SK-N-SH treated with all-trans-retinoic acid at 6 μM for 48 hours (cell line): ENCODE measurements around the gene DHX34.

Experiments used
- ESRRG ChIP-seq: fragments of 250-450 bp; sonication (Bioruptor Pico); IDR thresholded peaks from 2 replicates; pipeline ENCODE4 v1.6.1; 2021; ENCODE audit warnings: mild to moderate bottlenecking
- PPARA ChIP-seq: fragments of 250-450 bp; sonication (Bioruptor Pico); IDR thresholded peaks from 2 replicates; pipeline ENCODE4 v1.5.0; 2020; ENCODE audit warnings: mild to moderate bottlenecking, borderline replicate concordance
- SNAI2 ChIP-seq: fragments of 250-450 bp; sonication (Bioruptor Pico); IDR thresholded peaks from 2 replicates; pipeline ENCODE4 v1.5.0; 2020; ENCODE audit warnings: mild to moderate bottlenecking, moderate library complexity
- ZFP3 ChIP-seq: fragments of 250-450 bp; sonication (Bioruptor Pico); IDR thresholded peaks from 2 replicates; pipeline ENCODE4 v1.5.0; 2020; ENCODE audit warnings: mild to moderate bottlenecking, moderate library complexity
- ZFP30 ChIP-seq: fragments of 450-650 bp; formaldehyde crosslinking; IDR thresholded peaks from 2 replicates; pipeline ENCODE4 v1.5.0; 2022; ENCODE audit warnings: mild to moderate bottlenecking, moderate library complexity
- ZNF565 ChIP-seq: fragments of 450-650 bp; formaldehyde crosslinking; conservative IDR thresholded peaks from 2 replicates; pipeline ENCODE4 v1.5.0; 2020; ENCODE audit warnings: low read depth, mild to moderate bottlenecking, moderate library complexity
- TF ChIP-seq, protein P1 (sequence below): fragments of 250-450 bp; sonication (Bioruptor Pico); IDR thresholded peaks from 2 replicates; pipeline ENCODE4 v1.5.0; 2020; ENCODE audit warnings: mild to moderate bottlenecking, moderate library complexity
- TF ChIP-seq, protein P2 (sequence below): fragments of 250-450 bp; sonication (Bioruptor Pico); IDR thresholded peaks from 2 replicates; pipeline ENCODE4 v1.8.0; 2020; ENCODE audit warnings: mild to moderate bottlenecking, moderate library complexity, borderline replicate concordance
- TF ChIP-seq, protein P3 (sequence below): fragments of 250-450 bp; sonication (Bioruptor Pico); IDR thresholded peaks from 2 replicates; pipeline ENCODE4 v1.5.1; 2020; ENCODE audit warnings: low read depth, mild to moderate bottlenecking, moderate library complexity

DNA sequence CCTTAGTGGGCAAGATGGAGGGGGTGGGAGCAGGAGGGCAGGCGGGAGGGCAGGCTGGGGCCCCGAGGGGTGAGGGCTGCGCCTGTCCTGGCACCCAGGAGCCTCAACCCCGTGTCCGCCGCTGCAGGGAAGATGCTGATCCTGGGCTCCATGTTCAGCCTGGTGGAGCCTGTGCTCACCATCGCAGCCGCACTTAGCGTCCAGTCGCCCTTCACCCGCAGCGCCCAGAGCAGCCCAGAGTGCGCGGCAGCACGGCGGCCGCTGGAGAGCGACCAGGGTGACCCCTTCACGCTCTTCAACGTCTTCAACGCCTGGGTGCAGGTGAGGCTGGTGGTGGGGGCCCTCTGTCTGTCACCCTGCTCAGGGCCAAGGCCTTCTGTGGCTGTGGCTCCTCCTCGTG is 23.5 kb downstream of the DHX34 start:
- no peak for TF ChIP-seq ESRRG (CRISPR knock-in tag)
- TF ChIP-seq SNAI2 (CRISPR knock-in tag) = no peak
- no peak for TF ChIP-seq ZNF565 (CRISPR knock-in tag)
- TF ChIP-seq, protein P1, sequence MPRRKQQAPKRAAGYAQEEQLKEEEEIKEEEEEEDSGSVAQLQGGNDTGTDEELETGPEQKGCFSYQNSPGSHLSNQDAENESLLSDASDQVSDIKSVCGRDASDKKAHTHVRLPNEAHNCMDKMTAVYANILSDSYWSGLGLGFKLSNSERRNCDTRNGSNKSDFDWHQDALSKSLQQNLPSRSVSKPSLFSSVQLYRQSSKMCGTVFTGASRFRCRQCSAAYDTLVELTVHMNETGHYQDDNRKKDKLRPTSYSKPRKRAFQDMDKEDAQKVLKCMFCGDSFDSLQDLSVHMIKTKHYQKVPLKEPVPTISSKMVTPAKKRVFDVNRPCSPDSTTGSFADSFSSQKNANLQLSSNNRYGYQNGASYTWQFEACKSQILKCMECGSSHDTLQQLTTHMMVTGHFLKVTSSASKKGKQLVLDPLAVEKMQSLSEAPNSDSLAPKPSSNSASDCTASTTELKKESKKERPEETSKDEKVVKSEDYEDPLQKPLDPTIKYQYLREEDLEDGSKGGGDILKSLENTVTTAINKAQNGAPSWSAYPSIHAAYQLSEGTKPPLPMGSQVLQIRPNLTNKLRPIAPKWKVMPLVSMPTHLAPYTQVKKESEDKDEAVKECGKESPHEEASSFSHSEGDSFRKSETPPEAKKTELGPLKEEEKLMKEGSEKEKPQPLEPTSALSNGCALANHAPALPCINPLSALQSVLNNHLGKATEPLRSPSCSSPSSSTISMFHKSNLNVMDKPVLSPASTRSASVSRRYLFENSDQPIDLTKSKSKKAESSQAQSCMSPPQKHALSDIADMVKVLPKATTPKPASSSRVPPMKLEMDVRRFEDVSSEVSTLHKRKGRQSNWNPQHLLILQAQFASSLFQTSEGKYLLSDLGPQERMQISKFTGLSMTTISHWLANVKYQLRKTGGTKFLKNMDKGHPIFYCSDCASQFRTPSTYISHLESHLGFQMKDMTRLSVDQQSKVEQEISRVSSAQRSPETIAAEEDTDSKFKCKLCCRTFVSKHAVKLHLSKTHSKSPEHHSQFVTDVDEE (CRISPR knock-in tag) = no peak
- TF ChIP-seq, protein P2, sequence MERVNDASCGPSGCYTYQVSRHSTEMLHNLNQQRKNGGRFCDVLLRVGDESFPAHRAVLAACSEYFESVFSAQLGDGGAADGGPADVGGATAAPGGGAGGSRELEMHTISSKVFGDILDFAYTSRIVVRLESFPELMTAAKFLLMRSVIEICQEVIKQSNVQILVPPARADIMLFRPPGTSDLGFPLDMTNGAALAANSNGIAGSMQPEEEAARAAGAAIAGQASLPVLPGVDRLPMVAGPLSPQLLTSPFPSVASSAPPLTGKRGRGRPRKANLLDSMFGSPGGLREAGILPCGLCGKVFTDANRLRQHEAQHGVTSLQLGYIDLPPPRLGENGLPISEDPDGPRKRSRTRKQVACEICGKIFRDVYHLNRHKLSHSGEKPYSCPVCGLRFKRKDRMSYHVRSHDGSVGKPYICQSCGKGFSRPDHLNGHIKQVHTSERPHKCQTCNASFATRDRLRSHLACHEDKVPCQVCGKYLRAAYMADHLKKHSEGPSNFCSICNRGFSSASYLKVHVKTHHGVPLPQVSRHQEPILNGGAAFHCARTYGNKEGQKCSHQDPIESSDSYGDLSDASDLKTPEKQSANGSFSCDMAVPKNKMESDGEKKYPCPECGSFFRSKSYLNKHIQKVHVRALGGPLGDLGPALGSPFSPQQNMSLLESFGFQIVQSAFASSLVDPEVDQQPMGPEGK = no peak
- TF ChIP-seq PPARA = no peak
- TF ChIP-seq ZFP3 (CRISPR knock-in tag) = no peak
- TF ChIP-seq ZFP30 (CRISPR knock-in tag) = no peak
- TF ChIP-seq, protein P3, sequence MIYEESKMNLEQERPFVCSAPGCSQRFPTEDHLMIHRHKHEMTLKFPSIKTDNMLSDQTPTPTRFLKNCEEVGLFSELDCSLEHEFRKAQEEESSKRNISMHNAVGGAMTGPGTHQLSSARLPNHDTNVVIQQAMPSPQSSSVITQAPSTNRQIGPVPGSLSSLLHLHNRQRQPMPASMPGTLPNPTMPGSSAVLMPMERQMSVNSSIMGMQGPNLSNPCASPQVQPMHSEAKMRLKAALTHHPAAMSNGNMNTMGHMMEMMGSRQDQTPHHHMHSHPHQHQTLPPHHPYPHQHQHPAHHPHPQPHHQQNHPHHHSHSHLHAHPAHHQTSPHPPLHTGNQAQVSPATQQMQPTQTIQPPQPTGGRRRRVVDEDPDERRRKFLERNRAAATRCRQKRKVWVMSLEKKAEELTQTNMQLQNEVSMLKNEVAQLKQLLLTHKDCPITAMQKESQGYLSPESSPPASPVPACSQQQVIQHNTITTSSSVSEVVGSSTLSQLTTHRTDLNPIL (CRISPR knock-in tag) = no peak
